ENCODE results near the gene MIDN.

GRCh38 chr19:1239796-1240737, 8.3 kb upstream of the MIDN start:
- TF ChIP-seq CTCF (tag by site-specific recombination; IDR thresholded peaks at IDR 0.05): 0 out of 2 replicates have a peak, but pooled peaks have one; percentile 12
- no peak for TF ChIP-seq ZNF510 (tag by site-specific recombination; IDR thresholded peaks at IDR 0.05; ENCODE audit: insufficient replicate concordance)
- TF ChIP-seq ZBTB21 (tag by site-specific recombination; IDR thresholded peaks at IDR 0.05): peak; percentile 91
- TF ChIP-seq REST (tag by site-specific recombination; IDR thresholded peaks at IDR 0.05): peak; percentile 20; the same call in 1 of the 2 replicates
